Activated CD4-positive, alpha-beta T cell treated with anti-CD3 and anti-CD28 coated beads, Interleukin-2, amount 50 U/mL, for 24 hours (primary cell): ENCODE measurements around the gene EFNA1.

Source experiments
- DNase-seq, 2 donors: peaks; one replicate each; pipeline ENCODE4 v3.0.0-alpha.2; 2020; ENCODE audit warnings: low read depth in 1 of 2, low spot score in 1 of 2

EFNA1 gene

GRCh38 chr1:155127105-155127966, at the start of gene EFNA1:
Gene EFNA1, plus strand, starts transcription at chr1:155127876. Its CDS starts 102 bp downstream, at chr1:155127978.
- DNase-seq: no peak

- no peak for DNase-seq
These were observed 49.0 kb upstream of the EFNA1 start, which contains the start of gene EFNA3 for GRCh38 chr1:155078469-155079209. Gene EFNA3, plus strand, starts transcription at chr1:155078837. Its CDS starts 105 bp downstream, at chr1:155078942.

- no peak for DNase-seq
These were observed 48.5 kb upstream of the EFNA1 start for GRCh38 chr1:155079210-155079486.

GRCh38 chr1:155079487-155080311, 48.0 kb upstream of the EFNA1 start:
- no peak for DNase-seq

GRCh38 chr1:155080312-155081228, 47.1 kb upstream of the EFNA1 start:
- no peak for DNase-seq

GRCh38 chr1:155081472-155082300, 46.0 kb upstream of the EFNA1 start:
- DNase-seq: no peak

- DNase-seq: no peak
These were observed 45.2 kb upstream of the EFNA1 start for GRCh38 chr1:155082301-155083051.

GRCh38 chr1:155083052-155083541, 44.6 kb upstream of the EFNA1 start:
- DNase-seq: no peak

- DNase-seq: no peak
These were observed 43.6 kb upstream of the EFNA1 start for GRCh38 chr1:155083865-155084721.

GRCh38 chr1:155084722-155085503, 42.8 kb upstream of the EFNA1 start:
- DNase-seq: peak; percentile 86 to 87

- DNase-seq: peak; percentile 52 to 70
These were observed 42.1 kb upstream of the EFNA1 start for GRCh38 chr1:155085504-155086127.

GRCh38 chr1:155086128-155086741, 41.4 kb upstream of the EFNA1 start:
- peak; percentile 68 to 73 for DNase-seq

- no peak for DNase-seq
These were observed 40.7 kb upstream of the EFNA1 start for GRCh38 chr1:155086856-155087535.

GRCh38 chr1:155091071-155092051, 36.3 kb upstream of the EFNA1 start:
- peak; percentile 79 to 85 for DNase-seq
